ENCODE data around the gene TFE3. TPM values are rescaled to one million over a fixed set of nuclear protein-coding genes. Genes with fewer than 3 reads are reported as not detected.

Gene TFE3
- total RNA-seq, 1 donor from 2014 or later: 53.2 TPM

DNA sequence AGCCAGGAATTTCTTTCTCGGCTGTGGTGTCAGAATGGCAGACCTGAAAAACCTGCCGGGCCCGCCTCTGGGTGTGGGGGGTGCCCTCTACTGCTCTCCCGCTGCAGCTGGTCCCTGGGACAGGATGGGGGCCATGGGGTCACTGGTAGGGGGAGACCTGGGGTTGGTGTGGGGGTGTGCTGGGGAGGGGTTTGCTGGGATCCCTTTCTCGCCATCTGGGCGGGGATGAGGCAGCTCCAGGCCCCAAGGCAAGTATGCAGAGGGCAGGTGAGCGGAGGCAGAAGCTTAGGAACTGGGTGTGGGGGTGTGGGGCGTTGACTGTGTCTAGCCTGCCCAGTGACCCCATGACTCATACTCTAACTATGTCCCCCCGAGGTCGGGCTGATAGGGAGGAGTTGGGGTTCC, 16.5 kb upstream of the TFE3 start:
- no peak for DNase-seq (ENCODE audit: low spot score in 2 of 2, unreplicated experiment in 2 of 2)
- H3K9me3 Mint-ChIP-seq: no peaks in the 10 kb centered on the region
- TF ChIP-seq, protein P1, sequence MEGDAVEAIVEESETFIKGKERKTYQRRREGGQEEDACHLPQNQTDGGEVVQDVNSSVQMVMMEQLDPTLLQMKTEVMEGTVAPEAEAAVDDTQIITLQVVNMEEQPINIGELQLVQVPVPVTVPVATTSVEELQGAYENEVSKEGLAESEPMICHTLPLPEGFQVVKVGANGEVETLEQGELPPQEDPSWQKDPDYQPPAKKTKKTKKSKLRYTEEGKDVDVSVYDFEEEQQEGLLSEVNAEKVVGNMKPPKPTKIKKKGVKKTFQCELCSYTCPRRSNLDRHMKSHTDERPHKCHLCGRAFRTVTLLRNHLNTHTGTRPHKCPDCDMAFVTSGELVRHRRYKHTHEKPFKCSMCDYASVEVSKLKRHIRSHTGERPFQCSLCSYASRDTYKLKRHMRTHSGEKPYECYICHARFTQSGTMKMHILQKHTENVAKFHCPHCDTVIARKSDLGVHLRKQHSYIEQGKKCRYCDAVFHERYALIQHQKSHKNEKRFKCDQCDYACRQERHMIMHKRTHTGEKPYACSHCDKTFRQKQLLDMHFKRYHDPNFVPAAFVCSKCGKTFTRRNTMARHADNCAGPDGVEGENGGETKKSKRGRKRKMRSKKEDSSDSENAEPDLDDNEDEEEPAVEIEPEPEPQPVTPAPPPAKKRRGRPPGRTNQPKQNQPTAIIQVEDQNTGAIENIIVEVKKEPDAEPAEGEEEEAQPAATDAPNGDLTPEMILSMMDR (IDR thresholded peaks at IDR 0.05; ENCODE audit: unreplicated experiment): no peak
- H3K27me3 Mint-ChIP-seq (ENCODE audit: low read depth): no peaks in the 10 kb centered on the region
- peaks cover 8% of the 10 kb centered on the region for H3K36me3 Mint-ChIP-seq
- H3K4me3 Mint-ChIP-seq: peak overlapping the region; percentile 75
- peaks cover 19% of the 10 kb centered on the region for H3K4me1 Mint-ChIP-seq
- H3K27ac Mint-ChIP-seq: peak overlapping the region; percentile 94

DNA sequence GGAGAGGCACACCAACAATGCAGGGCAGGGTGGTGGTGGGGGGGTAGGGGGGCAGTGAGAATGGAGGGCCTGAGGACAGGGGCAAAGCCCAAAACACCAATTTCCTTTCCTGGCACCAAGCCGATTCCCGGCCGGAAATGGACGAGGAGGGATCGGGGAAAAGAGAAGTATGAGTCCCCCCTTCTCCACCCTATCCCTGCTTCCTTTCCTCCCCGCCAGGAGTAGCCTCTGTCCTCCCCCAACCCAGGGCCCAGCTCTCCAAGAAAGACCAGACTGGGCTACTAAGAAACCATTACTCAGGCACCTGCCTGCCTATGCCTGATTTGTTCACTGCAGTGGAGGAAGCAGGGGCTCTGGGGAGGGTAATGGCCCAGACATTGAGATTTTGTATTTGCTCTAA, 16.0 kb upstream of the TFE3 start:
- Mint-ChIP-seq H3K27ac (peak overlapping the region; percentile 94), H3K4me3 (peak overlapping the region; percentile 75), H3K4me1 (peaks cover 24% of the 10 kb centered on the region), H3K9me3 (peaks cover 4% of the 10 kb centered on the region), H3K36me3 (peaks cover 7% of the 10 kb centered on the region), H3K27me3 (ENCODE audit: low read depth) (no peaks in the 10 kb centered on the region)
- TF ChIP-seq, protein P1 (IDR thresholded peaks at IDR 0.05; ENCODE audit: unreplicated experiment): no peak
- DNase-seq (ENCODE audit: low spot score in 2 of 2, unreplicated experiment in 2 of 2): no peak

DNA sequence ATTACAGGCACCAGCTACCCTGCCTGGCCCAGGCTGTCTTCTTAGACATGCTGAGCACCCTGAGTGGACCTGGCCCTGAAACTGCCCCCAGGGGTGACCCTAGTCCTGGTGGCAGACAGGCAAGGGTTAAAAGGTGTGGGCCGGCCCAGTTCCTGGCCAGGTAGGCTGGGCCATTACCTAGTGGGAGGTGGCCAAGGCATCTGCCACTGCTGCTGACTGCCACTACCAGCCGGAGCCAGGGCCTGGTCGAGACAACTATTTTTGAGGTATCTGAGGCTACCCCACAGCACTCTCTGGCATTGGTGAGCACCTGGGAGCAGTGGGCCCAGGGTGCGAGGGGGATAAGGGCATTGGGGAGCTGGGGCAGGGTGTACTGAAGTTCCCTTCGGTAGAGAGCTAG, 15.6 kb upstream of the TFE3 start, which contains the start of gene CCDC120:
CCDC120 (plus strand) TSS at position 206 of the 400 bp plus-strand sequence. CDS start 3,043 bp downstream, outside the sequence.
- peak within 1 kb of the TSS; percentile 75 for H3K4me3 Mint-ChIP-seq
- DNase-seq (ENCODE audit: low spot score in 2 of 2, unreplicated experiment in 2 of 2): no peak
- peak within 1 kb of the TSS; percentile 94 for H3K27ac Mint-ChIP-seq
- TF ChIP-seq, protein P1 (IDR thresholded peaks at IDR 0.05; ENCODE audit: unreplicated experiment): no peak
- peaks cover 7% of the 10 kb centered on the region for H3K9me3 Mint-ChIP-seq
- no peaks in the 10 kb centered on the region for H3K27me3 Mint-ChIP-seq (ENCODE audit: low read depth)
- H3K4me1 Mint-ChIP-seq: peaks cover 27% of the 10 kb centered on the region
- peaks cover 7% of the 10 kb centered on the region for H3K36me3 Mint-ChIP-seq

DNA sequence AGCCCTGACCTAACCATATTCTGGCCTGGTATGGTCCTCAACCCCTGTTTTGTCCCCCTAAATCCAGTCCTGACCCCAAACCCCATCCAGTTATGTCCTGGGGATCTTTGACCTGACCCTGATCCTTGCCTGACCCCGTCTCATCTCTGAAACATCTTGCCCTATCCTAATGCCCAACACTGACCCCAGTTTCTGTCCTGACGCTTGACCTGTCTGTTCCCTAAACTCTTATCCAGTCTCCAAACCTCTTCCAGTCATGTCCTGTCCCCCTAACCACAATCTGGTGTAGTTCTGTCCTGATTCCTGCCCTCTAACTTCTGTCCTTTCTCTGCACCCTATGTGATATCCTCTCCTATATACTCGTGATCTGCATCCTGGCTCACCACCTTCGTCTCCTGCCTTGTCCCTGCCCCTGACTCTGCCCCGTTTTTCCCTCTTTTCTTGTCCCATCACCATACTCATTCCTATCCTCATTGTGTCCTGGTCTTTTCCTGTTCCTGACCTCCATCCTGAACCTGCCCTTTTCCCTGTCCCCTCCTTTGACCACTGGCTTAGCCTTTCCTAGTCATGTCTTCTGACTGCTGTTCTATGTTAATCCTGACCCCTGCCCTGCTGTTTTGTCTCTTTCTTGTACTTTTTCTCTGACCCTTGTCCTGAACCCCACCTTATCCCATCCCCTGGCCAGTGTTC, 11.1 kb upstream of the TFE3 start:
- H3K36me3 Mint-ChIP-seq: no peaks in the 10 kb centered on the region
- H3K9me3 Mint-ChIP-seq: peaks cover 18% of the 10 kb centered on the region
- H3K4me3 Mint-ChIP-seq: peak overlapping the region; percentile 70
- DNase-seq (ENCODE audit: low spot score in 2 of 2, unreplicated experiment in 2 of 2): no peak
- H3K4me1 Mint-ChIP-seq: peaks cover 25% of the 10 kb centered on the region
- TF ChIP-seq, protein P1 (IDR thresholded peaks at IDR 0.05; ENCODE audit: unreplicated experiment): no peak
- no peaks in the 10 kb centered on the region for H3K27me3 Mint-ChIP-seq (ENCODE audit: low read depth)
- peak overlapping the region; percentile 80 for H3K27ac Mint-ChIP-seq

DNA sequence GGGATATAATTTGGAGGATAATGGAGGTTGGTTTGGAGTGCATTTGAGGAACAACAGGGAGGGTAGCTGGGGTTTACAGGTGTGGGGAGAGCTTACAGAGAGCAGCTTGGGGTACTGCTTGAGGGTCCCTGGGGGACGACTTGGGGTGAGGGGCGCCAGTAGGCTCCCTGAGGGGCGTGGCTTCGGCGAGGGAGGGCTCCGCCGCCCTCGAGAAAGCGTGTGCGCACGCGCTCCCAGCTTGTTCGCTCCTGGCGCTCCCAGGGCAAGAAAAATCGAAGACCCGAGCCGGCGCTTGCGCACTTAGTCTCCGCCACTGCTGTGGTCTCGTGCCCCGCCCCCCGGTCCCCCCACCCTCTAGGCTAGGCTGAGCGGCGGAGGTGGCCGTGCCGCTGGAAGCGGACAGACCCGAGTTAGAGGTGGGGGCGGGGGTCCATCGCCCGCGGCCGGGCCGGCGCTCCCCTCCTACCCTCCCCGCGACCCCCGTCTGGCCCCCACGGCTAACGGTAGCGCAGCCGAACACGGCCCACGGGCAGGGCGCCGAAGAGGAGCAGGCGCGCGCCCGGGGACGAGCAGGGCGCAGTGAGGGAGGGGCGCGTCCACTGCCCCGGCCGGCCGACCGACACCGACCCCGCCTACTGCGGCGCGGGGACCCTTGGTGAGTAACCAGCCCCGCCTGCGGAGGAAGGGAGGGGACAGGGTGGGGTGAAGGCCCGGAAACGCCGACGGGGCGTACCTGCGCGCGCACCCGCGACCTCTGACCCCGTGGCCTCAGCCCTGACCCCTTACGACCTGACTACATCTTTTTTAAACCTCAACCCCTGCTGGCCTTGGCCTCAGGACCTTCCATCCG, 10.3 kb upstream of the TFE3 start:
- H3K9me3 Mint-ChIP-seq: peaks cover 18% of the 10 kb centered on the region
- H3K27me3 Mint-ChIP-seq (ENCODE audit: low read depth): no peaks in the 10 kb centered on the region
- peak; percentile 60 to 75 for DNase-seq (ENCODE audit: low spot score in 2 of 2, unreplicated experiment in 2 of 2)
- TF ChIP-seq, protein P1 (IDR thresholded peaks at IDR 0.05; ENCODE audit: unreplicated experiment): no peak
- peak overlapping the region; percentile 80 for H3K27ac Mint-ChIP-seq
- peak overlapping the region; percentile 70 for H3K4me3 Mint-ChIP-seq
- H3K36me3 Mint-ChIP-seq: no peaks in the 10 kb centered on the region
- H3K4me1 Mint-ChIP-seq: peaks cover 25% of the 10 kb centered on the region
